ENCODE results near the gene MICALL1. TPM values are rescaled to one million over a fixed set of nuclear protein-coding genes. Genes with fewer than 3 reads are reported as not detected.

MICALL1 gene, protein sequence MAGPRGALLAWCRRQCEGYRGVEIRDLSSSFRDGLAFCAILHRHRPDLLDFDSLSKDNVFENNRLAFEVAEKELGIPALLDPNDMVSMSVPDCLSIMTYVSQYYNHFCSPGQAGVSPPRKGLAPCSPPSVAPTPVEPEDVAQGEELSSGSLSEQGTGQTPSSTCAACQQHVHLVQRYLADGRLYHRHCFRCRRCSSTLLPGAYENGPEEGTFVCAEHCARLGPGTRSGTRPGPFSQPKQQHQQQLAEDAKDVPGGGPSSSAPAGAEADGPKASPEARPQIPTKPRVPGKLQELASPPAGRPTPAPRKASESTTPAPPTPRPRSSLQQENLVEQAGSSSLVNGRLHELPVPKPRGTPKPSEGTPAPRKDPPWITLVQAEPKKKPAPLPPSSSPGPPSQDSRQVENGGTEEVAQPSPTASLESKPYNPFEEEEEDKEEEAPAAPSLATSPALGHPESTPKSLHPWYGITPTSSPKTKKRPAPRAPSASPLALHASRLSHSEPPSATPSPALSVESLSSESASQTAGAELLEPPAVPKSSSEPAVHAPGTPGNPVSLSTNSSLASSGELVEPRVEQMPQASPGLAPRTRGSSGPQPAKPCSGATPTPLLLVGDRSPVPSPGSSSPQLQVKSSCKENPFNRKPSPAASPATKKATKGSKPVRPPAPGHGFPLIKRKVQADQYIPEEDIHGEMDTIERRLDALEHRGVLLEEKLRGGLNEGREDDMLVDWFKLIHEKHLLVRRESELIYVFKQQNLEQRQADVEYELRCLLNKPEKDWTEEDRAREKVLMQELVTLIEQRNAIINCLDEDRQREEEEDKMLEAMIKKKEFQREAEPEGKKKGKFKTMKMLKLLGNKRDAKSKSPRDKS
- total RNA-seq (2022; extraction: Qiagen RNA extraction), result 18.5 to 20.8 TPM (median 19.9 TPM) in 5 replicates

DNA sequence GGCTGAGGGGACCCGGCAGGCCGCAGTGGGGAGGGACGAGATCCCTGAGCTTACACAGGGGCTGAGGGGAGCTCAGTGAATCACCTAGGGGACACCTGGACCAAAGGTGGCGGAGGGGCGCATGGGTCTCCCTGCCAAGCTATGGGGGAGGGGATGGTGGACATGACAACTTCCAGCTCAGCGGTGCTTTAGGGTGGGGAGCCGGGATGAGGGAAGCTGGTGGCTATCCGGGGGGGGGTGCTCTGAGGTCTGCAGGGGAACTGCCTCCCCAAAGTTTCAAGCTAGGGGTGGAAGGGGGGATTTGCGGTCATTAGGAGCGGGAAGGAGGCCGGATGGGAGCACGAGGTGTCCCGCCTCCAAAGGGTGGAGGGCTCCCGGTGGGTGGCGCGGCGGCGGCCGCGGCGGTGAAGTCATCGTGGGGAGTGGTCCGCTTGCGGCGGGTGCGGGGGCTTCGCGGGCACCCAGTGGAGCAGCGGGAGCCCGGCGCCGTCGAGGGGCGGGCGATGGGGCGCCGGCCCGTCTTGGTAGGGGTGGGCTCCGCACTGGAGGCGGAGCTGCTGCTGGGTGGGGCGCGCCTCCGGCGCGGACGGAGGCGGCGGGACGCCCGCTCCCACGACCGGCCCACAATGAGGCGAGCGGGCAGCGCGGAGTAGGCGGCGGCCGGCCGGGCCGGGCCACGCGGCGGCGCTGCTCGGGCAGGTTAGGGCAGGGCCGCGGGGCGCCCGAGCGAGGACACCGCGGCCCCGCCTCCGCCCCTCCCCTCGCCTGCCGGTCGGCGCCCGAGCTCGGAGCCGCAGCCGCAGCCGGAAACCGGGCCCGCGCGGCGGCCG, at the start of gene MICALL1:
Gene MICALL1, plus strand, starts transcription at position 764 of the 830 bp plus-strand sequence. CDS start 126 bp downstream, outside the sequence.

DNA sequence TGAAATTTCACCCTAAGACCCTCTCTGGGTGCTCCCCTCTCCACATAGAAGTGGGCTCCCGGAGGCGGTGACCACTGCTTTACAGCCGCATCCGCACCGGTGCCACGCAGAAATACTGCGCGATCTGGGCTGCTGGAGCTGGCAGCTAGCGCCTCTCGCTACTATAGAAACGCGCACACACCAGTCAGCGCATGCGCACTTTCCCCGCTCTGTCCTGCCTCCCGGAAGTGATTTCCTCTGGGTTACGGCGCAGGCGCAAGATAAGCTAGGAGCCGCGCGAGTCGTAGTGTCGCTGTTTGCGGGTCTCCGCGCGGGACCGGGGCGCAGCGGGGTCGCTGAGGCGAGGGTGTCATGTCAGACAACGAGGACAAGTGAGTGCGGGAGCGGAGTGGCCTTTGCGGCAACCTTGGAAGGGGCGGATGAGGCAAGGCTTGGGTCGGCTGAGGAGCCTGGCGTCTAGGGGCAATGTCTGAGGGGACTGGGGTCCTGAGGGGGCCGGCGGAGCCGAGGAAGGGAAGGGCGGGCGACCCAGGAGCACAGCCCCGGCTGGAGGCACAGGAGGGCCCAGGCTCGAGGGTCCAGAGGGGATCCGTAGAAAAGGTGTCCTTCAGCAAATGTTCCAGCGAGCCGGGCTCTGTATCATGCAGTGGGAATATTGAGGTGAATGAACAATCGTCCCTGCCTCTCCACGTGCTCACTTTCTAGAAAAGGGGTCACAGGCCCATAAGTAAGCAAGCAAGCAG, 47.5 kb downstream of the MICALL1 start, which contains the start of the genes C22orf23 and POLR2F:
Gene C22orf23, minus strand, starts transcription at position 165 of the 743 bp plus-strand sequence. CDS start 452 bp downstream, outside the sequence.
Gene POLR2F, plus strand, starts transcription at position 263 of the 743 bp plus-strand sequence. Its CDS starts 89 bp downstream, at position 352.

DNA sequence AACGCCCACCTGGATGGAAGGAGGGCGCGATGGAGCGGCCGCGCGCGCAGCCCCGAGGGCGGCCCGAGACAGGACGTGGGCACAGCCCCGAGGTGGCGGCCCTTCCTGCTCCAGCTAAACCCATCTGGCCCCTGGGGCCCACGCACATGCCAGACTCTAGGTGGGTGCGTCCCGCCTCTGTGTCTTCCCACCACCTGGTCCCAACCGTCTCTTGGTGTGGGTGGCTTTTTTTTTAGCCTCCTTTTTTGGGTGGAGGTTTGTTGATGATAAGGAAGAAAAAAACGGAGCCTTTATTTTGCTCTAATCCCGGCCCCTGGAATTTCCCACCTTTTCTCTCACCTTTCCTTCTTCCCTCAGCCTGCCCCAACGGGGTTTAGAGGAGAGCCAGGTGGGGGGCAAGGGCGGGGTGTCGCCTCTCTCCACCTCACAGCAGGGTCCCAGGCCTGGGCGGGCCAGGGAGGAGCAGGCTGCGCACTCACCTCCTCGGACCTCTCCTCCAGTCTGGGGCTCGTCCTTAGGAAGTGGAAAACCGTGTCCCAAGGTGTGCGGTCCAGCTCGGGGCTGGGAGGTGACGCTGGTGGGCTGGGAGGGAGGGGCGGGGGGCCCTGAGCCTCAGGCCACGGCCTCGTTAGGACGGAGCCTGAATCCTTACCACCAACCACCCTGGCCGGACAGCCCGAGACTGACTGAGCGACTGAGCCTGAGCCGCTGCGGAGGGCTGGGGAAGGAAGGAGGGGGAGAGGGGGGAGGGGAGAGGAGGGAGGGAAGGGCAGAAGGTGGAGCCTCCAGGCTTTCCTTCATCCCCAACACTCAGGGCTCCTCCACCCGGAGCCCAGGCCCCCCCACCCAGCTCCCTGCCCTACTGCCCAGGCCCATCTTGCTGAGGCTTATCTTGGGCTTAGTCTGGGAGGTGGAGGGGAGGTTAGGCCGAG, 78.0 kb downstream of the MICALL1 start, which contains the start of gene SOX10:
Gene SOX10, minus strand, starts transcription at position 696 of the 932 bp plus-strand sequence. CDS start 771 bp downstream, outside the sequence.

Other genes with a start within 250 kb of the MICALL1 start
- gene PDXP, start 247.6 kb upstream of the MICALL1 start, total RNA-seq (2022; extraction: Qiagen RNA extraction), result 12.2 to 17.5 TPM (median 15.7 TPM) in 5 replicates
- 1,265 to 1,421 TPM (median 1,365 TPM) in 5 replicates for gene LGALS1, start 230.7 kb upstream of the MICALL1 start, total RNA-seq (2022; extraction: Qiagen RNA extraction)
- gene NOL12, start 220.0 kb upstream of the MICALL1 start, total RNA-seq (2022; extraction: Qiagen RNA extraction), result 24.4 to 29.5 TPM (median 27.5 TPM) in 5 replicates
- 30.0 to 40.5 TPM (median 37.3 TPM) in 5 replicates for gene TRIOBP, start 209.2 kb upstream of the MICALL1 start, total RNA-seq (2022; extraction: Qiagen RNA extraction)
- gene GCAT, start 98.4 kb upstream of the MICALL1 start, total RNA-seq (2022; extraction: Qiagen RNA extraction), result 3.5 to 4.2 TPM (median 3.8 TPM) in 5 replicates
- gene GALR3, start 82.9 kb upstream of the MICALL1 start, total RNA-seq (2022; extraction: Qiagen RNA extraction), result 0.08 TPM in 1 of 5 replicates, not detected in the others
- gene ANKRD54, start 62.0 kb upstream of the MICALL1 start, total RNA-seq (2022; extraction: Qiagen RNA extraction), result 18.3 to 23.9 TPM (median 23.5 TPM) in 5 replicates
- gene EIF3L, start 56.9 kb upstream of the MICALL1 start, total RNA-seq (2022; extraction: Qiagen RNA extraction), result 257 to 285 TPM (median 270 TPM) in 5 replicates
- gene C22orf23, start 47.3 kb downstream of the MICALL1 start, total RNA-seq (2022; extraction: Qiagen RNA extraction), result 0.22 to 0.33 TPM (median 0.23 TPM) in 5 replicates
- gene POLR2F, start 47.4 kb downstream of the MICALL1 start, total RNA-seq (2022; extraction: Qiagen RNA extraction), result 115 to 142 TPM (median 132 TPM) in 5 replicates
- gene SOX10, start 78.3 kb downstream of the MICALL1 start, total RNA-seq (2022; extraction: Qiagen RNA extraction), result 0.08 TPM in 1 of 5 replicates, not detected in the others
- 11.8 to 14.1 TPM (median 12.4 TPM) in 5 replicates for gene PICK1, start 151.1 kb downstream of the MICALL1 start, total RNA-seq (2022; extraction: Qiagen RNA extraction)
- gene SLC16A8, start 177.9 kb downstream of the MICALL1 start, total RNA-seq (2022; extraction: Qiagen RNA extraction), result not detected in 5 replicates
- gene BAIAP2L2, start 204.4 kb downstream of the MICALL1 start, total RNA-seq (2022; extraction: Qiagen RNA extraction), result 5.1 to 8.5 TPM (median 8.0 TPM) in 5 replicates

All from A549 treated with AZD2906 at 1 μM for 4 hours (cell line).